CD1c-positive myeloid dendritic cell (primary cell): ENCODE measurements around the gene MEGF8.

Experiments
- DNase-seq: peaks from one replicate; pipeline ENCODE4 v3.0.0-alpha.2; 2016; ENCODE audit errors: extremely low spot score

MEGF8 gene, protein sequence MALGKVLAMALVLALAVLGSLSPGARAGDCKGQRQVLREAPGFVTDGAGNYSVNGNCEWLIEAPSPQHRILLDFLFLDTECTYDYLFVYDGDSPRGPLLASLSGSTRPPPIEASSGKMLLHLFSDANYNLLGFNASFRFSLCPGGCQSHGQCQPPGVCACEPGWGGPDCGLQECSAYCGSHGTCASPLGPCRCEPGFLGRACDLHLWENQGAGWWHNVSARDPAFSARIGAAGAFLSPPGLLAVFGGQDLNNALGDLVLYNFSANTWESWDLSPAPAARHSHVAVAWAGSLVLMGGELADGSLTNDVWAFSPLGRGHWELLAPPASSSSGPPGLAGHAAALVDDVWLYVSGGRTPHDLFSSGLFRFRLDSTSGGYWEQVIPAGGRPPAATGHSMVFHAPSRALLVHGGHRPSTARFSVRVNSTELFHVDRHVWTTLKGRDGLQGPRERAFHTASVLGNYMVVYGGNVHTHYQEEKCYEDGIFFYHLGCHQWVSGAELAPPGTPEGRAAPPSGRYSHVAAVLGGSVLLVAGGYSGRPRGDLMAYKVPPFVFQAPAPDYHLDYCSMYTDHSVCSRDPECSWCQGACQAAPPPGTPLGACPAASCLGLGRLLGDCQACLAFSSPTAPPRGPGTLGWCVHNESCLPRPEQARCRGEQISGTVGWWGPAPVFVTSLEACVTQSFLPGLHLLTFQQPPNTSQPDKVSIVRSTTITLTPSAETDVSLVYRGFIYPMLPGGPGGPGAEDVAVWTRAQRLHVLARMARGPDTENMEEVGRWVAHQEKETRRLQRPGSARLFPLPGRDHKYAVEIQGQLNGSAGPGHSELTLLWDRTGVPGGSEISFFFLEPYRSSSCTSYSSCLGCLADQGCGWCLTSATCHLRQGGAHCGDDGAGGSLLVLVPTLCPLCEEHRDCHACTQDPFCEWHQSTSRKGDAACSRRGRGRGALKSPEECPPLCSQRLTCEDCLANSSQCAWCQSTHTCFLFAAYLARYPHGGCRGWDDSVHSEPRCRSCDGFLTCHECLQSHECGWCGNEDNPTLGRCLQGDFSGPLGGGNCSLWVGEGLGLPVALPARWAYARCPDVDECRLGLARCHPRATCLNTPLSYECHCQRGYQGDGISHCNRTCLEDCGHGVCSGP (N-terminal part only)

DNA sequence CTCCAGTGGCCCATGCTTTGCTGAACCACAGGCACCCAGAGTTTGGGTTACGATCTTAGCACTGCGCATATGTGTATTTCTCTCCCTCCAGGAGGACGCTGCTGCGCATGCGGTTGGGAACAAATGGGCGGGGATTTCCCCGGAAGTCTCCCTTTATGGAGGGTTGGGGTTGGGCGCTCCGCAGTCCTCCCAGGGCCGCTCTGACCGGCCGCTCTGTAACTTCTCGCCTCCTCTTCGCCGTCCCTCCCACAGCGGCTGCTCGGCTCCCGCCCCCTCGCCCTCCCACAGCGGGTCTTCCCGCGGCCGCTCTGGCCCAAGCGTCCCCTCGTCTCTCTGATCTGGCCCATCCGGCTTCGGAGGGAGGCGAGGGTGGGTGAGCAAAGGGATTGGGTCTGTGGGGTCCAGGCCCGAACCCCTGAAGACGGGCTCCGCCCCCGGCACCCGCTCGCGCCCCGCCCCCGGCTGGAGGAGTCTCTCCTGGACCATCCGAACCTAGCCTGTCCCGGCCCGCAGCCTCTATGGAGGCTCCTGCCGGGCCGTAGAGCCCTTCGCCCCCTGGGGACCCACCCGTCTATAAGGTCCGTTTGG is at the start of gene MEGF8:
Gene MEGF8, plus strand, starts transcription at position 328 of the 588 bp plus-strand sequence. CDS start 609 bp downstream, outside the sequence.
- DNase-seq, result peak; percentile 99

DNA sequence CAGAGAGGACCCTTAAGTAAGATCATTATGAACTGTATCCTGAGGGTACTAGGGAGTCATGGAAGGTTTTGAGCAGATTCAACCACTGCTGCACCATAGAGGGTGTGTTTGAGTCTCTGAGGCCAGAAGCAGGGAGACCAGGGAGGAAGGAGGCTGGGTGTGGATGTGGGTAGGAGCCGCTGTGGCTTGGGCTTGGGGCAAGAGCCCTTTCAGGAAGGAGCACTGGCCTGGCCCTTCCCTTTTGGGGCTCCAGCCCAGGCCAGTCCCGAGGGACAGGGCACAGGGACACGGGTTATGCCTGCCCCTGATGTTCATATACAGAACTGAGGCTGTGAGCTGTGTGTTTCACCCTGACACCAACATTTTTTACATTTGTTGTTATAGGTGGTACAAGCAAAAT is 49.2 kb upstream of the MEGF8 start:
- no peak for DNase-seq

DNA sequence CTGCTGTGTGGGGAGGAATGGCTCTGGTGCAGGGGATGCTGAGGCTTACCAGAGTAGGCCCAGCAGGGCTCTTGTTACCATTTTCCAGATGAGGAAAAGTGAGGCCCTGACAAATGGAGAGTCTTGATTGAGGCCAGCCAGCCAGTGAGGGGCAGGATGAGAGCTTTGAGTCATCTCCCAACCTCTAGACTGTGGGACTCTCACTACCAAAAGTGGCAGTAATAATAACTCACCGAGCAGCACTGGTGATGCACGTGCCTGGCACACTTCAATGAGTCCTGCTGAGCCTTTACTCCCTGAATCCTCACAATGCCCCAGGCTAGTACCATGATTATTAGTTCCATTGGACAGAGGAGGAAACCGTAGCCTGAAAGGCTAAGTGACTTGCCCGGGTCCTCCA is 48.6 kb upstream of the MEGF8 start:
- no peak for DNase-seq

DNA sequence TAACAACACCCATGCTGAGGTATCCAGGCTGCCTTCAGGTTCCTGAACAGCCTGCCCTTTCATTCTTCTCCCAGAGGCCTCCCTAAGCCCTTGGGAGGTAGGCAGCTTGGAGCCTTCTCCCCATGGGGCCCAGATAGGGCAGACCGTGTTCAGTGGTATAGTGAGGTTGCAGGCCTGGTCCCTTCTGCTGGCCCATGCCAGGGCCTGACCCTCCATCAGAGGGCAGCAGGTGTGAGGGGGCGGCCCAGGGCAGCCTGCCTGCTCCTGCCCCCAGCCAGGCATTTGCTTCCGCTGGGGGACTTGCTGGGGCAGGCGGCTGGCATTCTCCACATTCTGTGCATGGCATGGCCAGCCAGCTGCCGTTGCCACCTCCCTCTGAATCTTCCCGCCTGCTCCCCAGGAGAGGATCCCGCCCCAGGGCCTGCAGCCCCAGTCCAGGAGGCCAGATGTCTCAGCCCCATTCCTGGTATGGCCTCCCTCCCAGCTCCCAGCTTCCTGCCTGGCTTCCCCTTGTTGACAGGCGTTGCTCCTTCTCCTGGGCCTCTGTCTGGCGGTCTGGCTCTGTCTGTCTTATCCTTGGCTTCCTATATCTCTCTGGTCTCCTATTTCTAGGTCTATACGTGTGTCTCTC is 47.5 kb upstream of the MEGF8 start:
- no peak for DNase-seq

DNA sequence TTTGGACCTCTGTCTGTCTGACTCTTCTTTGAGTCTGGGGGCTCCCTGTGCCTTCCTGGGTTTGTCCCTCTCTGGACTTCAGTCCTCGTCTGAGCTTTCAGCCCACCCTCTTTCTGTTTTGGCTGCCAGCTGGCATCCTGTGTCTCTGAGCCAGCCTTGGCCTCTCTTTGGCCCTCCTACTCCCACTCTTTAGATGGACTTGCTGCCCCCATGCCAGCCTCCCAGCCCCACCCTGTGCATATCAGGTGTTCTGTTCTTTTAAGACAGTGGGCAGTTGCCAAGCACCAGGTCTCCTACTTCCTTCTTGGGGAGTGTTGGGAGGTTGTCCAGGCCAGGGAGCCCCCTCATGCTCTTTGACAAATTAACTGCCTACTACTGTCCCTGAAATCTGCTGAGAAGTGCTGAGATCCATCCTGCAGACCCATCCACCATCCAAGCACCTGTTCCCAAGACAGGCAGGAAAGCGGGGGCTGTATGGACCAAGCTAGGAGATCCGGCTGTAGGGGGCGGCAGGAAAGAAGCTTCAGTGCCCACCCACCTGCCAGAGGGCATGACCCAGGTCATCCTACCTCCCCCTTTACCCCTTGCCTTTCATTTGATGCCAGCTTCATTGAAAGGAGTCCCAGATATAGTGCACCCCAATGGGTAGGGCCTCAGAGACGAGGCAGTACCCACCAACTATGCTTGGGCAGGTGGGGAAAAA is 46.8 kb upstream of the MEGF8 start:
- DNase-seq, result no peak

DNA sequence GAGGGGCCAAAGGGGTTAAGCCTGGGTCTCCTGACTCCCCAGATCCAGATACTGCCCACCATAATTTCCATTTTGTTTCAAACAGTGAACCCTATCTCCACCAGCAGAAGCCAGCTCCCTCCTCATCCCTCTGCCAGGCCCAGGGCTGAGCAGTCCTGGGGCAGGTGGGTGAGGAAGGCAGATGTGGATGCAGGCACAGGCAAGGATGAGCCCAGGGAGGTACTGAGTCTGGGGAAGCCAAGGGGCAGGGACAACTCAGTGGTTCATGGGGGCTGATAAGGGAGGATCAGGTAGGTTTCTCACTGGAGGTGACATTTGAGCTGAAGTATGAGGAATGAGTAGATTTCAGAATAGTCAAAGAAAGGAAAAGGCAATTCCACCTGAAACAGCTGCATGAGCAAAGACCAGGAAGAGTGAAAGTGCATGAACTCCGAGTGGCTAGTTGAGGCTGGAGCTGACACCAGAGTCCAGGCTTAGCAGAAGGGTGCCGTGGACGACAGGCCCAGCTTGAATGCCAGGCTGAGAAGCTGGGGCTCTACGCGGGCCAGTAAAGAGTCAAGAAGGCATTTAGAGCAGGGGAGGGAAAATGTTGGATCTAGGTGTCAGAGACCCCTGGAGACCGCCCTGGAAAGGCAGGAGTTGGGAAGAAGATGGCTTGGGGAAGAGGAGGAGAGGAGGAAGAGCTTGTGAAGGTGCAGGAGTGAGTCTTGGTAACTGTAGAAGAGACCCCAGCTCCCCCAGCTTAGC is 46.1 kb upstream of the MEGF8 start:
- no peak for DNase-seq

DNA sequence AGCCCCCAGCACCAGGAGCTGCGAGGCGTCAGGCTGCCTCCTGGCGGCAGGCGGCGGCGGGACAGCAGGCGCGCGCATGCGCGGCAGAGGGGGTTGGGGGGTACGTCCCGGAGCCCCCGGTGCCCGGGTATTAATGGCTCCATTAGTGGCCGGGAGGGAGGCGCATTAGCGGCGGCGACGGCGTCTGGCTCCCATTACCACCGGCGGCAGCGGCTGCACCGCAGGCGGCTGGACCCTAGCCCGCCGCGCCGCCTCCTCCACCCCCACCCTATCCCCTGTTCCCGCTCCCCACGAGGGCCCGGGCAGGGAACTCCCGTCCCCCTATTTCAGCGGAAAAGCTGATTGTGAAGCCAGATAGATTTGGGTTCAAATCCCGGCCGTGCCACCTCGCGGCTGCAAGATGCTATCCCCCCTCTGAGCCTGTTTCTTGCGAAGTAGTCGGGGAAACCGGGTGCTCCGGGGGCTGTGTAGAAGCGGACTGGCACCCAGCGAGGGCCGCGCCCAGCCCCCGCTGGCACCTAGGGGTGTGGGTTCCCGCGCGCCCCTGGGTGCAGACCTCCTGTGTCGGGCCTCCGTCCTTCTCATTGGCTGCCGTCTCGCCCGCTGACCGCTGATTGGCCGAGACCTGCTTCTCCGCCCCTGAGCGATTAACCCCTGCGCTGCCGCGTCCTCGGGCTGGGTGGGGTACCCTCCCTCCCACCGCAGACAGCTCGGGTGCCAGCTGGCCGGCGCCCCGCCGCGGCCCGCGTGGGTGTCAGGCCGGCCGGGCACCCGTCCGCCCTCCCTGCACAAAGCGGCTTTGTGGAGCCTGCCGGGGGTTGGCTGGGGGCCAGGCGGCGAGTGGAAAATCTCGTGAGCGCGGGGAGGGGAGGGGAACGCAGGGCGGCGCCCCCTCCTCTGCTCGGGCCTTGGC is 45.3 kb upstream of the MEGF8 start:
- peak; percentile 80 for DNase-seq

DNA sequence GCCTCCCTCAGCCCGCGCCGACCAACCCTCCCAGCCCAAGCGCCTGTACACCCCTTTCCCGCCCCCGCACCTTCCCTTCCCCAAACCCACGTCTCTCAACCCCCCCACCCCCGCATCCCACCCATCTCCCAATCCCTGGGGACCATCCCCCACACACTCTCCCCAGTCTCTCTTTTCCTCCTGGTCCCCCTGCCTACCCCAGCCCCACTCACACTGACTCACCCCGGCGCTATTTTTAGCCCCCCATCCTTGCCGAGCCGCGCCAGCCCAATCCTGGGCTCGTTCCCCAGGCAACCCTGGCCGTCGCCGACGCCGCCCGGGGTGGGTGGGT is 44.7 kb upstream of the MEGF8 start:
- peak; percentile 33 for DNase-seq

DNA sequence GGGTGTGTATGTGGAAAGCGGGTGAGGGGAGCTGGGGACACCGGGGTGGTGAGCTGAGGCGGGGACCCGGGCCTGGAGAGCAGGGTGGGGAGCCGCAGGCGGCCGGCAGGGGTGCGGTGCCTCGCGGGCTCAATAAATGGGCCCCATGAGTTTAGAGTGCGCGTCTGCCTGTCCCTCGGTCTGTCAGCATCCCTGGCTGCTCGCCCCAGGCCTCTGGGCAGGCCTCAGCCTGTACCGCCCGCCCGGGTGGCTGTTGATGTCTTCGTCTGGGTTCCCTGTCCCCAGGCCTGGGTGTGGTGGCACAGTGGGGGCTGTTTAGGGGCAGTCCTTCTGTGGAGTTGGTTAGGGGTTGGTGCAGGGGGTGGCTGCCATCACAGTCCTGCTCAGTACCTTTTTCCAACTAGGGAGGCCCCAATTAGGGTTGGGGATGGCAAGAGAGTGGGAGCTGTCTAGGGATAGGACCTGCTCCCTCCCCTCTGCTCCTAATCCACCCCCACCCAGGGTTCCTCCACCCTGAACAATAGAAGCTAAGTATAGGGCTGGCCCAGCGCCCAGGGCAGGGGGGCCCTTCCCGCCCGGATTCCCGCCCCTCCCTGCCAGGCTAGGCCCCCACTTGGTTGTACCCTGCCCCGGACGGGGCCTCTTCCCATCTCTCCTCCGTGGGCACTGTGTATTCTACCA is 44.1 kb upstream of the MEGF8 start:
- DNase-seq, result no peak

DNA sequence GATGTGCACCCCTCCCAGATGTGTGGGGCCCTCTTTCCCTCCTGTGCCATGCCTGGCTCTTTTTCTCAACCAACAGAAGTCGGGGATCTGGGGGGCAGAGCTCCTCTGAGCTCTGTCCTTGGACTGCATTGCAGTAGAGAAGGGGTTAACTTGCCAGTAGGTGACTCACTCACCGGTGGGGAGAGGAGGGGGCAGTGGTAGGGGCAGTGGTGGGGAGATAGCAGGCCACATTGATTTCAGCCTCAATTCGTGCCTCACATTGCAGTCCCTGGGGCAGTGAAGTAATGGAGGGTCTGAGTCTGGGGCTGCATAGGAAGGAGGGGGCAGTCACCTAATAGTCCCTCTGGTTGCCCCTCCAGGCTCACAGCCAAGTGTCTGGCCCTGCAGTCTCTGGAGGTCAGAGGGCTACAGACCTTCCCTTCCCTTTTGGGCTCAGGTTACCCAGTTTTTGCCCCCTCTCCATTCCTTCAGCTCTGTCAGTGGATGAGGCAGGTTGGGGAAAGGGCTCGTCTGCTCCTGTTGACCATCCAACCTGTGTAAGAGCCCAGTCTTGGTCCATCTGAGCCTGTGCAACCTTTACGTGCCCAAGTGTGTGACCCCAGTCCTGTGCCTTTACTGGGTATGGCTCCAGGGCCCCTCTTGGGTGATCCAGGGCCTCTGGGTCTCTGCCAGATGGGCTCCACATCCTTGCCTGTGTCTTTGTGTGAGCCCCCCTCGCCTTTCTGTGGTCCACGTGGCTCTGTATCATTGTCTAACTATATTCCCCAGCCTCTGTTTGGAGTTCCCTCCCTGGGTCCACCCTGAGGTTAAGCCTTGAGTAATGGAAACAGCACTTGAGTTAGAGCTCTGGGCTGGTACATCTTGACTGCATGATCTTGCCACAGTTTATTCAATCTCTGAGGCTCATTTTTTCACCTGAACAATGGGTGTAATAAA is 43.3 kb upstream of the MEGF8 start:
- DNase-seq, result peak; percentile 30

DNA sequence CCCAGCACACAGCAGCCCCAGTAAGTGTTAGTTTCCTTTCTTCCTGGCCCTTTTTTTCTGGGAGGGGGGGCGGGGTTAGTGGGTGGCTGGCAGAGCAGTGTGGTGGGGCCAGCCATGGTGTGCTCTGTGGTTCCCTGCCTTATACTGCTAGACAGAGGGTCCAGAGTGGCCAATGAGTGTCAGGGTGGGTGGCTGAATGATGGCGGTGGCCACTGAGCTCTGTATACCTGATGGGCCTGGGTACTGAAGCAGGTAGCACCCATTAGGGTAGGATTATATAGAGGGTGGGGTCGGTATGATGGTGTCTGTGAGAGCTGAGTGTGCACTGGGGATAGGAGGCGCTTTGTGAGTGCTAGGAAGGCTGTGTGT is 42.6 kb upstream of the MEGF8 start:
- no peak for DNase-seq

DNA sequence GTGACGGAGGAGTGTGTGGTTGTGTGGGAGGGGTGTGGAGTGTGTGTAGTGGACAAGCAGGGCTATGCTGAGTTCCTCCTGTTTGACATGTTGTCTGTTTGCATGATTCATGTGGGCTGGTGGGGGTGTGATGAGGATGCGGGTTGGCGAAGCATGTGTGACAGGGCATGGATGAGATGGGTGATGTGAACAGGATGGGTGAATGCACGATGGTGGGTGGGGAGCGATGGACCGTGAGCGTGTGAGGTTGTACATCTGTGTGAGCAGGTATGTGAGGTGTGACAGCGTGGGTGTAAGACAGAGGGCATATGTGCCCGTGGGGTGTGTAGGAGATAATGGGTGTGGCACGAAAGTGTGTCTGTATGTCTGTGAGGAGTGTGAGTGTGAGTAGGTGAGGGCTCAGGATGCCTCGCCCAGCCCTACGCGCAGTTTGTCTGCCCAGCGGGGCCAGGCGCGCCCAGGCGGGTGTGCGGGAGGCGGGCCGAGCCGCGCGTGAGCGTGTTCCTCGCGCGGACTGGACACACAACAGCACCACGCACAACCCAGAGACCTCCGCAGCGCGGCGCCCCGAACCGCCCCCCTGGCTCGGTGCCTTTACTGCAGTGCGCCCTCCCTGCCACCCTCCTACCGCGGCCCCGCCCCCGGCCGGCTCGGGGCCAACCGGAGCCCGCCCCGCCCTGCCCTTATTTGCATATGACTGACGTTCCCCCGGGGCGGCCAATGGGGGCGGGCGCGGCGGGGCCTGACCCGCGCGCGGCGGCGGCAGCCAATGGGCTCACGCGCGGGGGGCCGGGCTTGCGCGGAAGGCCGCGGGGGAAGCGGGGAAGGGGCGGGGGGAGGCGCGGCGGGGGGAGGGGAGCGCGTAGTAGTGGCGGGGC is 42.0 kb upstream of the MEGF8 start:
- peak; percentile 98 for DNase-seq

DNA sequence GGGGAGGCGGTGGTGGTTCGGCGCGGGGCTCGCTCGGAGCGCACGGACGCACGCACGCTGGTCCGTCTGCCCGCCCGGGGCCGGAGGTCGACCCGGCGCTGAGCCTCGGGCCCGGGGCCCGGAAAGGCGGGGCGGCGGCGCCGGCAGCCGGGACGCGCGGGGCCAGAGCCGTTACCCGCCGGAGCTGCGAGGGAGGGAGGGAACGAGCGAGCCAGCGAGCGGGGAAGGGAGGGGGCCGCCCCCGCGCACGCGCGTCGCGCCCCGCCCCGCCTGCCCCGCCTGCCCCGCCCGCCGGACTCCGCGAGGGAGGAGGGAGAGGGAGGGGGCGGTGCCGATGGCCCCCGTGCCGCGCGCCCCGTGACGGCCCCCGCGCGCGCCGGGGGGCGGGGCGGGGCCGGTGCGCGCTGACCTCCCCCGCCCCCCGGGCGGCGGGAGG is 41.4 kb upstream of the MEGF8 start:
- DNase-seq, result peak; percentile 88

DNA sequence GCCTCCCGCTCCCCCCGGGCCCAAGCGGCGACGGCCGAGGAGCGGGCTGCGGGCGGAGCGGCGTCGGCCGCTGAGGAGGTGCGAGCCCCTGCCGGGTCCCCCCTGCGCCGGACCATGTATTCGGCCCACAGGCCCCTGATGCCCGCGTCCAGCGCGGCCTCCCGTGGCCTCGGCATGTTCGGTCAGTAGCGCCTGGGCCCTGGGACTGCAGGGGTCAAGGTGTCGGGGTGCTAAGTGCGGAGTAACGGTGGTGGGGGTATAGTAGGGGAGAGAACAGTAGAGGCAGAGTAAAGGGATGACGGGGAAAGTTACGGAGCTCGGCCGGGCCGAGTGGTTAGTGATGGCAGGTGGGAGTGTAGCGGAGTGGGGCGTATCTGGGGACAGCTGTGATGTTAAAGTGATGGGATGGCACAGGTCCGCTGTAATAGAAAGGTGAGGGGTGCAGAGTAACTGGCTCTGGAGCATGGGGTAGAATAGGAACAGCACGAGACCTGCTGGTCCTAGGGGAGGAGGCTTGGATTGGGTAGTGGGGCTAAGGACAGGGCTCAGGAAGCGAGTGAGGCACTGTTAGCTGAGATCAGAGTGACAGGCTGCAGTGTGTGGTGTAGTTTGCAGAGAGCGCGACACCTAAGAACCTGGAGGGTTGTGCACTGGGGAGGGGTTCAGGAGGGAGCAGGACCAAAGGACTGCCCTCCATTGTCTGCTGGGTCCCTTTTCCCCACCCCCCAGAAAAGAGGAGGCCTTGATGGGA is 40.7 kb upstream of the MEGF8 start:
- no peak for DNase-seq

DNA sequence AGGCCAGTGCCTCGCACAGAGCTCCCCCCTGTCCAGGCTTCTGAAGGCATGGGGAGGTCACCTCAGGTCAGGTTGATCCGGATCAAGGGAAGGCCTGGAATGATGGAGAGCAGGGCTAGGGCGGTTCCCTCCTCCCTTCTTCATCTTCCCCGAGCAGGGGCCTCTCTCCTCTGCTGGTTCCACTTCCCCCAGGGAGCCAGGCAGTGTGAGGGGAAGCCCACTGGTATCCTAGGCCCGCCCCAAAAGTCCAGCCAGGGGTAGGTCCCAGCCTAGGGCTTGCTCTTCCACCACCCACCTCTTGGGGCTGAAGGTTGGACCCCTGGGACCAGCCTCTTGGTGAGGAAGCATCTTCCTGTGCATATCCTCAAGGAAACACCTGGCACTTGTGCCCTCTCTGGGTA is 39.9 kb upstream of the MEGF8 start:
- peak; percentile 49 for DNase-seq

DNA sequence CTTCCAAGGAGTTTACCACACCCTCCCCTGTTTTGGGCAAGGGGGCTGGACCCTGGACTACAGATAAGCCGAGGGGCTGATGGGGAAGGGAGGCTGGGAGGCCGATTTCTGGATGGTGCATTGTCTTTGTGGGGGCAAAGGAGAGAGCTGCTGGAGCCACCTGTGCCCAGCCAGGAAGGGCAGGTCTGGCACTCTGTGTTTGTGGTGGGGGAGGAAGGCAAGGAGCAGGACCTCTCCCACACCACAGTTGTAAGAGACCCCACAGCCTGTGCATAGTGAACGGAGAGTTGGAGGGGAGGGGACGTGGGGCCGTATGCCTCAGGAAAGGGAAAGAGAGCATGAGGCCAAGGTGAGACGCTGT is 39.5 kb upstream of the MEGF8 start:
- no peak for DNase-seq
